ENCODE measurements around the gene ENOX1.

GRCh38 chr13:43515531-43515930 lies 271.2 kb downstream of the ENOX1 start:
- TF ChIP-seq, protein P1, sequence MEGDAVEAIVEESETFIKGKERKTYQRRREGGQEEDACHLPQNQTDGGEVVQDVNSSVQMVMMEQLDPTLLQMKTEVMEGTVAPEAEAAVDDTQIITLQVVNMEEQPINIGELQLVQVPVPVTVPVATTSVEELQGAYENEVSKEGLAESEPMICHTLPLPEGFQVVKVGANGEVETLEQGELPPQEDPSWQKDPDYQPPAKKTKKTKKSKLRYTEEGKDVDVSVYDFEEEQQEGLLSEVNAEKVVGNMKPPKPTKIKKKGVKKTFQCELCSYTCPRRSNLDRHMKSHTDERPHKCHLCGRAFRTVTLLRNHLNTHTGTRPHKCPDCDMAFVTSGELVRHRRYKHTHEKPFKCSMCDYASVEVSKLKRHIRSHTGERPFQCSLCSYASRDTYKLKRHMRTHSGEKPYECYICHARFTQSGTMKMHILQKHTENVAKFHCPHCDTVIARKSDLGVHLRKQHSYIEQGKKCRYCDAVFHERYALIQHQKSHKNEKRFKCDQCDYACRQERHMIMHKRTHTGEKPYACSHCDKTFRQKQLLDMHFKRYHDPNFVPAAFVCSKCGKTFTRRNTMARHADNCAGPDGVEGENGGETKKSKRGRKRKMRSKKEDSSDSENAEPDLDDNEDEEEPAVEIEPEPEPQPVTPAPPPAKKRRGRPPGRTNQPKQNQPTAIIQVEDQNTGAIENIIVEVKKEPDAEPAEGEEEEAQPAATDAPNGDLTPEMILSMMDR (IDR thresholded peaks at IDR 0.05), result no peak
- TF ChIP-seq EZH2phosphoT487 (IDR thresholded peaks at IDR 0.05), result no peak
- TF ChIP-seq EZH2 (IDR thresholded peaks at IDR 0.05), result no peak
